GM19239 (cell line): ENCODE results near the gene UBE3D.
A peak's percentile ranks its signal among the peaks of the same experiment; 100 is the strongest.
"Not testable (repeated sequence)": the region's sequence is repeated elsewhere in the genome, so short reads cannot be mapped to it uniquely, and the experiment has no call there.

Source experiments
- DNase-seq: peaks from one replicate; pipeline ENCODE4 v3.0.0; 2011; ENCODE audit warnings: low spot score; ENCODE audit not compliant: insufficient read length
- FAIRE-seq: peaks from 2 replicates; lab custom pipeline; 2011; peaks lifted over from hg19 to GRCh38; lab: Jason Lieb, UNC

The UBE3D gene

GRCh38 chr6:83057705-83058321 is 7.8 kb downstream of the UBE3D start:
- FAIRE-seq (peak; percentile 73), DNase-seq (no peak)

DNA sequence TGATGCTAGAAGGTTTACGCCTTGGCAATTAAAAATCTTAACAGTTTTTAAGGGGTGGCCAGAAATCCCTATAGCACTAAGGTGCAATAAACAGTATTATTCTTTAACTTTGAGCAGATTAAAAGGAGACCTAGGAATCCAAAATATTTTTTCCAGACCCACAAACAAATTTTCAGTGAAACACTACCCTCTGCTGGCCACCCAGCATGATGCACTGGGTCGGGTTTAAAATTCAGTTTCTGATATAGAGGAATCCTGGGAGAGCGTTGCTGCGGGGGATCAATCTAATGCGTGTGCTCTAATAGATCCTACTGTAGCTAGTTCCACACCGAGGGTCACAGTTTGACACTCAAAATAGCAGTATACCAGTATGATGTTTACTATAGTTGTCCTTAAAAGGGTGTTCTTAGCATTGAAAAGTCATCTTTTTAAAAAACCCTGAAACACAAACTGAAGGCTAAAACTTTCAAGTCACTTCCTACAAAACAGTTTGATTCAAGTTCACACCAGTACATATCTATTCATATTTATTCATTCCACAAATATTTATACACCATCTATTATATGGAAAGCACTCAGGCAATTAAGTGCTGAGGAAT is 10.2 kb downstream of the UBE3D start:
- peak; percentile 94 for FAIRE-seq
- DNase-seq, result peak; percentile 17

DNA sequence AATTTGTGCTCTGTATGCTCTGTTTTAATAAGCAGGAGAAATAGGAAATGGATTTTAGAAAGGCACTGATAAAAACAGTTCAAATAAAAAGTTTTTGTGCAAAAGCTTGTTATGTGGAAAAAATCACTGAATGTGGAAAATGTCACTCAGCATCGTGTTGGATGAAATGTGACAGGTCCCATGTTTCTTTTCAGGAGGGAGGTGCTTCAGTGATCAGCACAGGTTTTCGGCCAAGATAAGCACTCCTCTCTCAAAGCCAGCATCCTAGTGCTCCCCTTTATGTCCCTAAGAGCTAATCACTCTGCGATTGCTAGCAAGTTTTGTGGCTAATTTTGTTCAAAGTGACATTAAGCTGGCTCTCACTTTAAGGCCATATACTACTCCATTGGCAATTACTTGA is 12.0 kb downstream of the UBE3D start:
- FAIRE-seq (no peak), DNase-seq (no peak)

GRCh38 chr6:83051377-83052172 is 14.1 kb downstream of the UBE3D start:
- no peak for DNase-seq
- FAIRE-seq, result no peak

DNA sequence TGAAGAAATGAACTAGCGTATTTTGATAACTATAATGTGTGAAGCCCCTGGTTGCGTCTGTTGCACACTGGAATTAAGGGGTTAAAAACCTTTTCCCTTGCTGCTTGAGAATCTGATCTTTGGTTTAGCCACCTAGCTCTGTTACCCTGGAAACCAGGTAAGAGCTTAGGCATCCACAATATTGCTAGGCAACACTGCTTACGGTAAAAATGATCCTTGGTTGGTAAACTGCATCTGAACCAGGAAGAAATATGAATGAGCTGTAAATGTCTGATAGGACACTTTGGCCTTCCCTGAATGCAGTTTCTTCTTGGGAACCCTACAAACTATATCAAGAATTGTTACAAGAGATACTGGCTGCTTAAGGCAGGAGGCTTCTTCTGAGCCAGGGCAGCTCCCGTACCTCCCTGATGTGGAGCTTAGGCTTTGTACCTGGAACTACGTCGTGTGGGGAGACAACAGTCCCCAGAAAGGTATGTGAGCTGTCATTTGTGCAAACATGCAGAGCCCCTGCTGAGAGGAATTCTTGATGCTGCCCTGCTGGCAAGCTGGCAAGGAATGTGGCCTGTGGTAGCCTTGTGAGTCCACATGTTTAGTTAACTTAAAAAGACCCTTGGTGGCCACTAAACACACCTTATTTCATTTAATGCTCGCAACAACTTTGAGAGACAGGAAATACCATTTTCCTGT is 18.4 kb downstream of the UBE3D start:
- no peak for DNase-seq
- FAIRE-seq, result no peak

GRCh38 chr6:83044091-83044768 is 21.4 kb downstream of the UBE3D start:
- FAIRE-seq, result no peak

GRCh38 chr6:83042467-83043053 is 23.1 kb downstream of the UBE3D start:
- FAIRE-seq, result no peak

More at GRCh38 chr6:83044091-83044768, 21.4 kb downstream of the UBE3D start:
- no peak for DNase-seq

GRCh38 chr6:83038246-83038645 is 27.4 kb downstream of the UBE3D start:
- FAIRE-seq, result no peak
- DNase-seq, result no peak

More at GRCh38 chr6:83042467-83043053, 23.1 kb downstream of the UBE3D start:
- DNase-seq, result no peak

DNA sequence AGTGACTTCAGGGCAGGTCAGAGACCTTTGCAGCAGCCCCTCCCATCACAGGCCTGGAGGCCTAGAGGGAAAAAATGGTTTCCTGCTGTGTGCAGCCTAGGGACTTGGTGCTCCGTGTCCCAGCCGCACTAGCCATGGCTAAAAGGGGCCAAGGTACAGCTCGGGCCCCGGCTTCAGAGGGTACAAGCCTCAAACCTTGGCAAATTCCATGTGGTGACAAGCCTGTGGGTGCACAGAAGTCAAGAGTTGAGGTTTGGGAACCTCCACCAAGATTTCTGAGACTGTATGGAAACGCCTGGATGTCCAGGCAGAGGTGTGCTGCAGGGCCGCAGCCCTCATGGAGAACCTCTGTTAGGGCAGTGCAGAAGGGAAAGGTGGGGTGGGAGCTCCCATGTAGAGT is 34.0 kb downstream of the UBE3D start:
- no peak for DNase-seq
- FAIRE-seq, result no peak

DNA sequence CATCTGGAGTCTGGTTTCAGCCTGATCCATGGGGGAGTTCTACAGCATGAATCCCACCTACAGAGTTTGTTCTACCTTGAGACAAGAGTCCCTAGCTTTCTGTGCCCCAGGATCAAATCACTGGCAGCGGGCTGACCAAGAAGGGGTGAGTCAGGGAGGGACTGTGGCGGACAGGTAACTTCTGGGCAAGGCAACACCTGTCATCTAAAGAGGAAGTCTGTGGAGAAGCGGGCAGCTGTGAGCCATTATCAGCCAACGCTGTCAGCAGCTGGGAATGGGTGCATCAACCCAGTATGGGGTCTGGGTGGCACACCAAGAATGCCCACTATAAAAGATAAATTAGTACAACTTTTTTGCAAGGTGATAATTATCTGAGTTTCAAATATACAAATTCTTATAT is 45.9 kb downstream of the UBE3D start:
- DNase-seq (no peak), FAIRE-seq (no peak)

DNA sequence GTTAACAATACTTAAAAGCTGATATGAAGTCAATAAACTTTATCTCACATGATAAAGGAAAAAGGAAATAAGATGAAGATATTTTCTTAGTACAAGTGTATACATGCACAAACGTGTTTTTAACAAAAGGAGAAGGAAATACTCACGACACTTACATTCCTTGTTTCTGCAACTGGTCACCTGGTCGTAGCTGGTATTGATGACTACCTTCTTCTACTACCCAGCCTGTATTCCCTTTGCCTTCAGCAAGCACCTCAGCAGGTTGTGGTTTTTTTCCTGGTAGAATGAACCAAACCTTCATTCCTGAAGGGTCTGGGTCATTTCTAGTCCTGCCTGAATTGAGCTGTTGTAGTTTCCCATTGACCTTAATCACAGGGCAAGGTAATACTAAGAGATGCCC is 54.5 kb downstream of the UBE3D start:
- FAIRE-seq, DNase-seq: not testable (repeated sequence)

- DNase-seq, result no peak
- no peak for FAIRE-seq
These were observed 57.0 kb downstream of the UBE3D start for GRCh38 chr6:83008626-83009025.

DNA sequence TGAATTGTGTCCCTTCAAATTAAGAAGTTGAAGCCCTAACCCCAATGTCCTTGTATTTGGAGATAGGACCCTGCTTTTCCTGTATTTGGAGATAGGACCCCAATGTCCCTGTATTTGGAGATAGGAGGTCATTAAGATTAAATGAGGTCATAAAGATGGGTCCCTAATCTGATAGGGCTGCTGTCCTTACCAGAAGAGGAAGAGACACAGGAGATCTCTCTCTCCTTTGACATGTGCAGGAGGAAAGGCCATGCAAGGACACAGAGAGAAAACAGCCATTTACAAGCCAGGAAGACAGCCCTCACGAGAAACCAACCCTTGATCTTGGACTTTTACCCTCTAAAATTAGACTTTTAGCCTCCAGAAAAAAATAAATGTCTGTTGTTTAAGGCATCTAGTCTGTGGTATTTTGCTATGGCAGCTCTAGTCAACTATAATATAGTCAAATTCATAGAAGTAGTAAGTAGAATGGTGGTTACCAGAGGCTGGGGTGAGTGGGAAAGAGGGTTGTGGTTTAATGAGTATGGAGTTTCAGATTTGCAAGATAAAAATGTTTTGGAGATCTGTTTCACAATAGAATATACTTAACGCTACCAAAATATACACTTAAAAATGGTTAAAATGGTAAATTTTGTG is 59.3 kb downstream of the UBE3D start:
- no peak for FAIRE-seq

GRCh38 chr6:82996156-82996555 is 69.5 kb downstream of the UBE3D start:
- FAIRE-seq (no peak), DNase-seq (no peak)

More for the DNA sequence above, 59.3 kb downstream of the UBE3D start:
- DNase-seq, result no peak

GRCh38 chr6:82995066-82995465 is 70.6 kb downstream of the UBE3D start:
- FAIRE-seq (no peak), DNase-seq (no peak)

GRCh38 chr6:82989736-82990290 is 75.8 kb downstream of the UBE3D start:
- DNase-seq, result no peak
- FAIRE-seq, result no peak

- no peak for FAIRE-seq
These were observed 76.7 kb downstream of the UBE3D start for GRCh38 chr6:82988930-82989351.

DNA sequence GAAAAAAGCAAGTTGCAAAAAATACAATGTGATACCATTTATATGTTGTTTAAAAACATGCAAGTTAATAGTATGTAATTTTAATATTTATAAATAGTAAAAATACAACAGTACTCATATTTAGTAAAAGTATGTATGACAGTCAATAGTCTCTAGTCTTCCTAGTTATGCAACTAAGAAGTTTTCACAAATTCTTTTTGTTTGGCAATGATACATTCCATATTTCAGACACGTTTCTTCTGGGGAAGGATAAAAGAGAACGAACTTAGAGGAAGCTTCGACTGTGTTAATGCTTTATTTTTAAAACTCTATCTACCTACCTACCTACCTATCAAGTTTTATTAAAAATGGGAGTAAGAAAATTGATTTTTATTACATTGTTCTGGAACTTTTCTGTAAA is 77.7 kb downstream of the UBE3D start:
- no peak for FAIRE-seq
- no peak for DNase-seq

More at GRCh38 chr6:82988930-82989351, 76.7 kb downstream of the UBE3D start:
- no peak for DNase-seq

- no peak for DNase-seq
- FAIRE-seq, result no peak
These were observed 78.2 kb downstream of the UBE3D start for GRCh38 chr6:82987416-82987815.
